MCF 10A (cell line): ENCODE measurements around the gene CAMTA1. TPM values are rescaled to one million over a fixed set of nuclear protein-coding genes. Genes with fewer than 3 reads are reported as not detected.

Experiments
- BruUV-seq: library from RNA; stranded (reverse); fragments of 400-500 nt; replicated peaks from 2 replicates; lab custom pipeline; 2021; lab: Mats Ljungman, UMichigan
- CTCF ChIA-PET: fragments of 300-600 bp; sonication (Branson Sonifier 250); formaldehyde crosslinking; extraction: SDS; loops from one replicate; lab custom pipeline; 2021; ENCODE audit warnings: antibody characterized with exemption, inconsistent platforms; lab: Yijun Ruan, JAX
- POLR2A ChIA-PET: fragments of 300-600, 350-650 bp; sonication (Branson Sonifier 250); formaldehyde crosslinking; extraction: SDS; loops from one replicate; lab custom pipeline; 2020; ENCODE audit warnings: antibody characterized with exemption, inconsistent platforms; lab: Yijun Ruan, JAX
- DNase-seq: peaks from one replicate; pipeline ENCODE4 v3.0.0-alpha.2; 2018; ENCODE audit not compliant: unreplicated experiment
- H3K27ac Mint-ChIP-seq: one replicate; pipeline ENCODE4 v1.8.0; 2022; ENCODE audit warnings: mild to moderate bottlenecking, low read depth, mixed read lengths; ENCODE audit not compliant: unreplicated experiment
- H3K27me3 Mint-ChIP-seq: one replicate; pipeline ENCODE4 v1.8.0; 2022; ENCODE audit warnings: mixed read lengths; ENCODE audit not compliant: insufficient read depth, unreplicated experiment
- H3K36me3 Mint-ChIP-seq: one replicate; pipeline ENCODE4 v1.8.0; 2022; ENCODE audit warnings: mild to moderate bottlenecking, moderate library complexity, mixed read lengths; ENCODE audit not compliant: insufficient read depth, unreplicated experiment
- H3K4me1 Mint-ChIP-seq: one replicate; pipeline ENCODE4 v1.8.0; 2022; ENCODE audit warnings: mixed read lengths; ENCODE audit not compliant: insufficient read depth, unreplicated experiment
- H3K4me3 Mint-ChIP-seq: one replicate; pipeline ENCODE4 v1.8.0; 2022; ENCODE audit warnings: mild to moderate bottlenecking, moderate library complexity, mixed read lengths; ENCODE audit not compliant: unreplicated experiment
- H3K9me3 Mint-ChIP-seq: one replicate; pipeline ENCODE4 v1.8.0; 2022; ENCODE audit warnings: mixed read lengths; ENCODE audit not compliant: unreplicated experiment
- intact Hi-C: fragments of 100-400 bp; cut with micrococcal nuclease; formaldehyde crosslinking; loops from 2 replicates; pipeline ENCODE4 v1.14.1; 2022
- total RNA-seq: library from RNA; stranded (reverse); gene quantifications from 2 replicates; pipeline ENCODE4 v1.2.3, GENCODE V29; 2022
- TF ChIP-seq, protein P1 (sequence below): fragments of 200-600 bp; IDR thresholded peaks from one replicate; pipeline ENCODE4 v1.8.0; 2022; ENCODE audit warnings: antibody characterized with exemption, mild to moderate bottlenecking; ENCODE audit not compliant: unreplicated experiment

Gene CAMTA1
- total RNA-seq, 1 experiment from 2014 or later, result 74.1 TPM

DNA sequence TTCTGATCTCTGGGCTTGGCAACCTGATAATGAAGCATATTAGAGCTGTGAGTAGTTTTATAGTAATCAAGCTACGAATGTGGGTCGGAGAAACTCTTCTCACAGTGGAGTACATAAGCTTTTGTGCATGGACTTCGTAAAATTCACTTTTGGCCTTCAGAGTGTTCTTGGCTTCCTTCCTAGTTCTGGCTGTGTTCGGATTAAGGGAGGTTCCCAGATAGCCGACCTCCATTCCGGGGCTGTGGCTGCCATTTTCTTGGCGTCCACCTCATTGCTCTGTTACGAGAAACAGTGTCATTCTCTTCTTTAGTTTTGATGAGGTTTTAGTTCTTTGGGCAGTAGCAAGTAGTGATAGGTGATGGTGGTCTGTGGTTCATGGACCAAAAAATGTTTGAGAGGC lies 26.3 kb downstream of the CAMTA1 start:
- Mint-ChIP-seq H3K27ac (no peak overlapping the region), H3K36me3 (no peaks in the 10 kb centered on the region), H3K9me3 (no peaks in the 10 kb centered on the region), H3K4me3 (no peak overlapping the region), H3K4me1 (no peaks in the 10 kb centered on the region), H3K27me3 (no peaks in the 10 kb centered on the region)
- intact Hi-C loops, result no loop called here
- no peak for DNase-seq
- BruUV-seq, result no TSS peak
- ChIA-PET CTCF (interaction anchor here (0.8 to 2.4 kb wide), 2 partner anchors 71 to 78 kb away, joined by 3 to 6 read pairs; no protein-coding TSS in a partner anchor), POLR2A (interaction anchor here (1.2 kb wide), 1 partner anchor 10 kb away, joined by 4 read pairs; no protein-coding TSS in a partner anchor)
- TF ChIP-seq, protein P1, sequence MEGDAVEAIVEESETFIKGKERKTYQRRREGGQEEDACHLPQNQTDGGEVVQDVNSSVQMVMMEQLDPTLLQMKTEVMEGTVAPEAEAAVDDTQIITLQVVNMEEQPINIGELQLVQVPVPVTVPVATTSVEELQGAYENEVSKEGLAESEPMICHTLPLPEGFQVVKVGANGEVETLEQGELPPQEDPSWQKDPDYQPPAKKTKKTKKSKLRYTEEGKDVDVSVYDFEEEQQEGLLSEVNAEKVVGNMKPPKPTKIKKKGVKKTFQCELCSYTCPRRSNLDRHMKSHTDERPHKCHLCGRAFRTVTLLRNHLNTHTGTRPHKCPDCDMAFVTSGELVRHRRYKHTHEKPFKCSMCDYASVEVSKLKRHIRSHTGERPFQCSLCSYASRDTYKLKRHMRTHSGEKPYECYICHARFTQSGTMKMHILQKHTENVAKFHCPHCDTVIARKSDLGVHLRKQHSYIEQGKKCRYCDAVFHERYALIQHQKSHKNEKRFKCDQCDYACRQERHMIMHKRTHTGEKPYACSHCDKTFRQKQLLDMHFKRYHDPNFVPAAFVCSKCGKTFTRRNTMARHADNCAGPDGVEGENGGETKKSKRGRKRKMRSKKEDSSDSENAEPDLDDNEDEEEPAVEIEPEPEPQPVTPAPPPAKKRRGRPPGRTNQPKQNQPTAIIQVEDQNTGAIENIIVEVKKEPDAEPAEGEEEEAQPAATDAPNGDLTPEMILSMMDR, result no peak

DNA sequence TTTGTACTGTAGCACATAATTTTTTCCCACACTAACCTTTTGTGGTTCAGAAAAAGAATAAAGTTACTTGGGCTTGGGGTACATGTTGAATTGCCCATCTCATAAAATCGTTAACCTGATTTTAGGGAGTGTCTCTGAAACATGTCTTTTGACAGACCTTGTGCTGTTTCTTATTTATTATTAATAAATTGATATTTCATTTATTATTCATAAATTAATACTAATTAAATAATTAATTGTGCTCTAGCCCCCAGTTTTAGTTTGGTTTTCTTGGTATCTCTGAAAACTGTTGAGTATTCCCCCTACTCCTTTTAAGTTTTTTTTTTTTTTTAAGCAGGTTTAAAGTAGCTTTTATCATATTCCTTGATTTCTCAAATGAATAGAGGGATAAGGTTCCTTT lies 27.9 kb downstream of the CAMTA1 start:
- H3K27ac Mint-ChIP-seq, result no peak overlapping the region
- no peaks in the 10 kb centered on the region for H3K27me3 Mint-ChIP-seq
- no peak for DNase-seq
- no peaks in the 10 kb centered on the region for H3K4me1 Mint-ChIP-seq
- H3K36me3 Mint-ChIP-seq, result peaks cover 6% of the 10 kb centered on the region
- CTCF ChIA-PET, result interaction anchor here (0.6 kb wide), 1 partner anchor 992 kb away, joined by 4 read pairs; no protein-coding TSS in a partner anchor
- POLR2A ChIA-PET, result no interaction called here
- TF ChIP-seq, protein P1, result no peak
- H3K9me3 Mint-ChIP-seq, result no peaks in the 10 kb centered on the region
- intact Hi-C loops, result no loop called here
- no peak overlapping the region for H3K4me3 Mint-ChIP-seq
- no TSS peak for BruUV-seq

DNA sequence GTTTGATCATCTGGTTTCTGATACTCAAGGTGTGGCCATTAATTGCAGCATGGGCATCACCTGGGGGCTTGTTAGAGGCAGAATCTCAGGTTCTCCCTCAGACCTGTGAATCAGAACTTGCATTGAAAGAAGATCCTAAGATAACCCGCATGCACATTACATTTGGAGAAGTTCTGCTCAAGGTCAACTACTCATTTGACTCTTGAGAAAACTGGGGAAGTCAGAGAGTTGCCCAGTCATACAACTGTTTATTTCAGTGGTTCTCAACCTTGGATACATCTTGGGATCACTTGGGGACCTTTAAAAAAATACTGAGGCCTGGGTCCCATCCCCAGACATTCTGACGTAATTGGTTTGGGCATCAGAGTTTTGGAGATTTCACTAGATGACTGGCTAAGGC lies 30.5 kb downstream of the CAMTA1 start:
- ChIA-PET CTCF (no interaction called here), POLR2A (no interaction called here)
- Mint-ChIP-seq H3K4me1 (peaks cover 6% of the 10 kb centered on the region), H3K9me3 (no peaks in the 10 kb centered on the region), H3K27ac (no peak overlapping the region), H3K36me3 (peaks cover 6% of the 10 kb centered on the region), H3K4me3 (no peak overlapping the region), H3K27me3 (no peaks in the 10 kb centered on the region)
- TF ChIP-seq, protein P1, result no peak
- no TSS peak for BruUV-seq
- no peak for DNase-seq
- intact Hi-C loops, result no loop called here

DNA sequence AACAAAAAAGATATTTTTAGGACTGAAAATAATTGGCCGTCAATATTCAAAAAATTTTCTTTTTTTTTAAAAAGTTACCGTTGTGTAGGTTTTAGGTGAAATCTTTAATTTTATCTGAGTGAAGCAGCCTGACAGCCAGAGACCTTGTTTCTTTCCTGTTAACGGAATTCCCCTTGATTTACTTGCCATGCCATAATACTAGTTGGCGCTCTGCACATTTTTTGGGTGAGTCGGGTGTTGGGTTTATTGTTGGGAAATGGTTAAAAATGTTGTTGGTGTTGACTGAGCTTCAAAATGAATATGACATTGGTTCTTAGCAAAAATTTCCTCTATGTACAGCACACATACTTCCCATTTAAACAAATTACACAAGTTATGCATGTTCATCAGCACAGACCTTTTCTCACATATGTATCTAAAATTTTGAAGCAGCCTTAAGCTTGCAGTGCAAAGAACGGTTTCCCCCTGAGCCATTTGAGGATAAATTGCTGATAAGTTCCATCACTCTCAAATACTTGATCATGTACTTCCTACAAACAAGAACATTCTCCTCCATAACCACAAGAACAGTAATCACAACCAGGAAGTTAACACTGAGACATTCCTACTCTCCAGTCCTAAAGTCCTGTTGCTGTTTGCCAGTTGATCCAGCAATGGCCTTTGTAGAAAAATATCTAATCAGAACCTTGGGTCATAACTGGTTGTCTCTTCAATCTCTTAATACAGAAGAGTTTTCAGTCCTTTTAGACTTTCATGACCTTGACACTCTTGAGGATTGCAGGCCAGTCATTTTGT lies 34.2 kb downstream of the CAMTA1 start:
- Mint-ChIP-seq H3K36me3 (peaks cover 6% of the 10 kb centered on the region), H3K4me3 (no peak overlapping the region), H3K27me3 (no peaks in the 10 kb centered on the region), H3K9me3 (no peaks in the 10 kb centered on the region), H3K27ac (no peak overlapping the region), H3K4me1 (peaks cover 12% of the 10 kb centered on the region)
- intact Hi-C loops, result no loop called here
- TF ChIP-seq, protein P1, result no peak
- no TSS peak for BruUV-seq
- DNase-seq, result no peak
- CTCF ChIA-PET, result interaction anchor here (1.3 to 2.0 kb wide), 2 partner anchors 48 to 70 kb away, joined by 5 to 6 read pairs; no protein-coding TSS in a partner anchor
- POLR2A ChIA-PET, result interaction anchor here (0.7 to 1.1 kb wide), 2 partner anchors 10 to 49 kb away, joined by 3 to 4 read pairs; no protein-coding TSS in a partner anchor
